ENCODE results near the gene ERP44.
A peak's percentile ranks its signal among the peaks of the same experiment; 100 is the strongest.

DNA sequence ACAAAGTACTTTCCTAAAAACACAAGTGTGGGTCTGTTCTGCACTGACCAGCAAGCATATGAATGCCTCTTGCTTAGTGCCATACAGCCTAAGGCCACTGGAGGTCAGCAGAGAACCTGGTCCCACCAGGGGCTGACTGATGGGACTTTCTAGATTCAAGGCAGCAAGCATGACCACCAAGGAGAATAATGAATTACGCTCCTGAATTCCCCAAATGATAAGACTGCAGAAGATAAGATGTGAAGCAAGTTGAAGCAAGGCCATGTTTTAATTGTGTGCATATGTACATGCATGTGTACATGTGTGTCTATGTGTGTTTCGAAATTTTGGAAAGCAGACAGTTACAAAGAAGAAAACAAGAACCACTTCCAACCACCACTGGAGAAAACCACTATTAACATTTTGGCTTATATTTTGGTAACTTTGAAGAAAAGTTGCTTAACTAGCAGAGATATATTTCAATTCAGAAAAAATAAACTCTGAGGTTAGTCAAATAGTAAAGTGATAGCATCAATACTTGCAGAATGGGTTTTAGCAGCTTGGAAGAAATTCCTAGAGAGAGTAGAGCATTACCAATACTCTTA lies 70.5 kb downstream of the ERP44 start:
- TF ChIP-seq, protein P1, sequence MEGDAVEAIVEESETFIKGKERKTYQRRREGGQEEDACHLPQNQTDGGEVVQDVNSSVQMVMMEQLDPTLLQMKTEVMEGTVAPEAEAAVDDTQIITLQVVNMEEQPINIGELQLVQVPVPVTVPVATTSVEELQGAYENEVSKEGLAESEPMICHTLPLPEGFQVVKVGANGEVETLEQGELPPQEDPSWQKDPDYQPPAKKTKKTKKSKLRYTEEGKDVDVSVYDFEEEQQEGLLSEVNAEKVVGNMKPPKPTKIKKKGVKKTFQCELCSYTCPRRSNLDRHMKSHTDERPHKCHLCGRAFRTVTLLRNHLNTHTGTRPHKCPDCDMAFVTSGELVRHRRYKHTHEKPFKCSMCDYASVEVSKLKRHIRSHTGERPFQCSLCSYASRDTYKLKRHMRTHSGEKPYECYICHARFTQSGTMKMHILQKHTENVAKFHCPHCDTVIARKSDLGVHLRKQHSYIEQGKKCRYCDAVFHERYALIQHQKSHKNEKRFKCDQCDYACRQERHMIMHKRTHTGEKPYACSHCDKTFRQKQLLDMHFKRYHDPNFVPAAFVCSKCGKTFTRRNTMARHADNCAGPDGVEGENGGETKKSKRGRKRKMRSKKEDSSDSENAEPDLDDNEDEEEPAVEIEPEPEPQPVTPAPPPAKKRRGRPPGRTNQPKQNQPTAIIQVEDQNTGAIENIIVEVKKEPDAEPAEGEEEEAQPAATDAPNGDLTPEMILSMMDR (optimal IDR thresholded peaks at IDR 0.05 in 1 of 3, IDR thresholded peaks at IDR 0.05 in 1 of 3, conservative IDR thresholded peaks at IDR 0.05 in 1 of 3; ENCODE audit: extremely low read depth in 1 of 3, insufficient read depth in 2 of 3, low read length in 3 of 3): peak; percentile 85 to 92 (median 91)
- TF ChIP-seq EZH2 (IDR thresholded peaks at IDR 0.05; ENCODE audit: low read length): no peak
